ENCODE measurements around the gene DSC3.

DNA sequence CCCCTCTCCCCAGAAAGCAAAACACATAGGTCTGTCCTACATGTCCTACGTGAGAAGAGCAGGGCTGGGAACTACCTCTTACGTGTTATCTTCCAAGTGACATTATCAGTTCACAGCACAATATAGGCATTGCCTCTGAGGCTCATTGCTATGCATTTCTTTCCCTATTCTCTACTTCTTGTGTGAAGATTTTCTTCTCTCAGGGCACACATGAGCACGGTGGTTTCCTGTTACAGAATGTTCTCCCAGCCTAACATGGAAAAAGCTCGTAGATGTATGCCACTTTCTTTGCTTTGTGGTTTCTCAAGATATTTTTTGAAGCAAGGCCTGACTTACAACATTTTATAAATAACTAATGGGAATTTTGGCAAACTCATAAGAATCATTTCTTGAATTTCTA, 19.4 kb upstream of the DSC3 start:
- TF ChIP-seq POLR2AphosphoS5 (IDR thresholded peaks at IDR 0.05; ENCODE audit: low read depth, low read length) (no peak), POLR2A (IDR thresholded peaks at IDR 0.05; ENCODE audit: low read depth, low read length) (no peak), TAF1 (IDR thresholded peaks at IDR 0.05; ENCODE audit: borderline replicate concordance, low read depth, low read length) (no peak)

All from GM12892 (cell line).